HG02623 (cell line): ENCODE results near the gene TRIO.
A peak's percentile ranks its signal among the peaks of the same experiment; 100 is the strongest.

Source experiments
- ATAC-seq: cut with Tn5 transposase; IDR thresholded peaks from one replicate; pipeline ENCODE4 v1.9.1; 2021; ENCODE audit warnings: moderate library complexity; ENCODE audit not compliant: unreplicated experiment

The TRIO gene

DNA sequence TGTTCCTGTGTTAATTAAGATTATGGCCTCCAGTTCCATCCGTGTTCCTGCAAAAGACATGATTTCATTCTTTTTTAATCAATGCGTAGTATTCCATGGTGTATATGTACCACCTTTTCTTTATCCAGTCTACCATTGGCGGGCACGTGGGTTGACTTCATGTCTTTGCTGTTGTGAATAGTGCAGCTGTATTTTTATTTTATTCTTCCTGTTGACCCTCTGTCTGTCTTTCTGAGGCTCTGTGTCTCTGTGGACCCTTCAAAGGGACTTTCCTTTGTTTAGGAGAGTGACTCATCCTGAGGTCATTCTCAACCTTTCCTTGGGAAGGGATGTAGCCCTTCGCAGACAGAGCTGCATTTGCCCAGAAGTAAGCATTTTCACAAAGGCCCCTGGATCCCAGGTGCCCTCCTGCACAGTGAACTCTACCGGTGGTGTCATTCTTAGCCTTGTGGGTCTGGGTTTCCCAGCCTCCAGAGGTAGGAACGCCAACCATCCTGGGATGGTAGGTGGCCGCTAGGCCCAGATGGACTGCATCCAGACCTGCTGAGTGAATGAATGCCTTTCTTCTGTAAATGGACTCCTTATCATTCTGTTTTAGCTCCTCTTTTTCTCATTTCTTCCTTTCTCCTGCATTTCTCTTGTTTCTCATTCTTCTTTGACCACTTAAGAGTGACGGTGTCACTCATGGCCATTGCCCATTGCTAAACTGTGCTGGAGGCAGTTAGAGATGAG lies 22.4 kb downstream of the TRIO start:
- no peak for ATAC-seq

- ATAC-seq = no peak
Measured at GRCh38 chr5:14166437-14166836, 23.3 kb downstream of the TRIO start.

DNA sequence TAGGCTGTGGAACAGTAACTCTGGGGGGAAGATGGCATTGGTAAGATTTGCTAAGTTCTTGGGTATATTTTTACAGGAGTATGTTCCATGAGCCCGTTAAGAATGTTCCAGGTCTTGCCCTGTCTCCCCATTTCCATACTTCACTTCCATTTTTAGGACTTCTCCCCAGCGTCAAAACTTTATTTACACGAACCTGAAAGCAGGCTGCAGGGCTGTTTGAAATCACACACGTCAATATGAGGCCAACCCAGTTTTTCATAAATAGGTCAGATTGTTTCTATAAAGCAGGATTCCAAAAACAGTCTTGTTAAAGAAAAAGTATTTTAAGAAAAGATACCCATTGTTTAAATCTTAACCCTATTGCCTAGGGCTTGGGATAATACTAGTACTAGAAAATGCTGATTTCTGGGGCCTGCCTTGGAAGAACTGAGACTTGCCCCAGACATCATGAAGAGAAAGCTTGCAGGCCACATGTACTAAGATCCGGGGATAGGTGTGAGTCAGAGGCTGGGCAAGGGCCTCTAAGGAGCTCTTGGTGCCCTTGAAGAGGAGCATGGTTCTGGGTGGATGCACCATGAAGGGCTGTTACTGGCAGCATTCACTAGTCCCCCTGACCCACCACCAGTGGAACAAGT lies 24.2 kb downstream of the TRIO start:
- peak; percentile 25 for ATAC-seq

DNA sequence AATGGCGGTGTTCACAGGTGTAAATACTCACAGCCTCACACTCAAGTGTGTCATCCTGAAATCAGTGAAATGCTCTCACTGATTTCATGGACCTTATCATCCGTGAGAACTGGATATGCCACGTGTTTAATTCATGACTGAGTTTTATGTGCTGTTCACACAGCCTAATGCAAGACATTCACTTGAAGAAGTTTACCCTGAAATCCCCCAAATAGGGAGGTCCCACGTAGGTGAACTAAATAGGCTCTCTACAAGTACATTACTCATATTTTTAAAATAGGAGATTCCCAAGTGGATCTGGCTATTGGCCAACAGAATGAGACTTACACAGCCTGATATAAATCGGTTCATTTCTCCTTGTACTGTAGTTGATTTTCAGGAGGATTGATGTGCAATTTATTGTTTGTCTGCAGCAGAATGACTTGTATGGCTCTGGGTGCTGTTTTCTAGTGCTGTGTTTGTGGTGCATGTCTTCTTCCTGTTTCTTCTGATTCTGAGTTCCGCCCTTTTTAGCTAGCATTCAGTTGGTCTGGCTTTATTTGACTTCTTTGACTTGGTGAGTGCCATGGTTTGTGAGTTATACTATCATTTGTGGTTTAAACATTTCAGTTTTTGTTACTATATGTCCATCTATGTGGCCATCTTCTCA lies 25.1 kb downstream of the TRIO start:
- ATAC-seq = no peak

GRCh38 chr5:14168793-14169262 lies 25.7 kb downstream of the TRIO start:
- ATAC-seq = no peak

DNA sequence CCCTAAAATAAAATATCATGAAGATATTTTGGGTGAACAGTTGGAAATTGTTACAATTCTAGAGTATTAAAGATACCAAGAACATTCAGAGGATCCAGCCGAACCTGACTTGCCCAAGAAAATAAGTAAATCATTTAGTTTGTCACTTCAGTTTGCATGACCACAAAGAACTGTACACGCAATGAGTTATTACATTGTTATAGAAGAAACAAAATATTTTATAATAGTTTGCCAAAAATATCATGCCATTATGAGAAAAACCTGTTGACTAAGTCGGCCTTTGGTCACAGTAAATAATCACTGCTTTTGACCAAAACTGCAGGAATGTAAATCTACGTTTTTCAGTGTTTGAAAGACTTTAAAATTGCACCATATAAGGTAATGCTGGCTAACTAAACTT lies 27.9 kb downstream of the TRIO start:
- ATAC-seq = no peak

- ATAC-seq = no peak
Measured at GRCh38 chr5:14171621-14172020, 28.5 kb downstream of the TRIO start.

GRCh38 chr5:14172149-14172795 lies 29.1 kb downstream of the TRIO start:
- ATAC-seq = peak; percentile 56

DNA sequence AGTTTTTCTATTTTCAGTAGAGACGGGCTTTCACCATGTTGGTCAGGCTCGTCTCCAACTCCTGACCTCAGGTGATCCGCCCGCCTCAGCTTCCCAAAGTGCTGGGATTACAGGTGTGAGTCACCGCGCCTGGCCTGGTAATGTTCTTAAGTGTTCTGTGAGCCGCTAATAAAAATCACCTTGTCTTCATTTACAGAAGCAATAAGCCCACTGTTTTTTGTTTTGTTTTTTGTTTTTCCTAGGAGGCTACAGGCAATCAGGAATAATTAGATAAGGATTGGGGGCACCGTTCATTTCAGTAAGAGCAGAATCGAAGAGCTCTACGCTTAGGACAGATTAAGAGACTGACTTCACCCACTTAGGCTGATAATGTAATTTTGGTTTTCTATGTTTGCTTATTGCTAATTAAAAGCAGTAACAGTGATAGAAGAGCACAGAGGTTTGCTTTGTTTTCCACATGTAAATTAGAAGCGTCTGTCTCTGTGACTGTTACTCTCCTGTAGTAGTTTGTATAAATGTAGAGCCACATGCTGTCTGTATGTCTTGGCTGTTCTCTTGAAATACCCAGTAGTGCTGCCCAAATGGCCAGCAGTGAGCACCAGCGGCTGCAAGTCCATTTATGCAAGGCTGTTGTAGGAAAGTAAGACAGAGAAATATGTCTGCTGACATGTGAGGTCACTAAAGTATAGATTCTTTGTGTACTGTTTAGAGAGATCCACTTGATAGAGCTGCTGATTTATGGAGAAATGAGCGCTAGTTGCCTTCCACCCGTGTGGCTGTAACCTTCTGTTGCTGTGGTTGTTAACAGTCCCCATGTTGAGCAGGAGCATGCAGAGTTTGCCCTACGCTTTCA lies 30.5 kb downstream of the TRIO start:
- peak; percentile 6 for ATAC-seq

DNA sequence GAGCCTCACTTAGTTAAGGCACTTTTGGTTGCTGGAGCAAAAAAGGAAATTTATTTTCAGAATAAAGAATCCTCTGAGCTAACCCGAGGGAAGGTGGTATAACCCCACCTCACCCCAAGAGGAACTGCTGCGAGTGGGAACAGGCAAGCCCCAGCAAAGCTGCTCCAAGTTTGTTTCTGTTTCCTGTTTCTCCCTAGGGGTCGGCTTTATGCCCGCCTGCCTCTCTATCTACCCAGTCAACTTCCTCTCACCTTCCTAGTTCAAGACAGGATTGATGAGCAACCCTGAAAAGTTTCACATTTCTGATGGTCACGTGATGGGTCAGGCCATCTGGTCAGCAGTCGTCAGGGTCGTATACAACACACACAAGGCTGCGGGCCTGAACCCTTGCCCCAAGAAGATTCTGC lies 31.1 kb downstream of the TRIO start:
- ATAC-seq = peak; percentile 27

GRCh38 chr5:14175381-14175780 lies 32.2 kb downstream of the TRIO start:
- ATAC-seq = no peak

DNA sequence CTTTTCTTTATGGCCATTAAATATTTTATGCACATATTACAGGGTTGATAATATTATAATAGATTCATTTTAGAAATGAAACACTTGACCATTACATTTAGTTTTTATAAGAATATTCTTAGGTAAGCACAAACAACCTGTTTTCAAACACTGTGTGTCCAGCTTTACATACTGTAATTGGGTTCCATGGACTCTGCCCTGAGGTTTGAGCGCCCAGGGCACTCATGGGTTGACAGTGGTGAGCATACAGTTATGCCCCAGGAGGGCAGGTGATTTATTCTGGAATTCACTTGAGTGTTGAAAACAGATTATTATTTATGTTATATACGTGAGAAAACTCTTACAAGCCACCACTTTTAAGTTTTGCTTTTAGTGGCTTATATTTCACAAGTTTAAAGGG lies 33.7 kb downstream of the TRIO start:
- ATAC-seq = no peak

GRCh38 chr5:14177634-14178033 lies 34.5 kb downstream of the TRIO start:
- ATAC-seq = no peak

- no peak for ATAC-seq
Measured at GRCh38 chr5:14178091-14178490, 34.9 kb downstream of the TRIO start.

DNA sequence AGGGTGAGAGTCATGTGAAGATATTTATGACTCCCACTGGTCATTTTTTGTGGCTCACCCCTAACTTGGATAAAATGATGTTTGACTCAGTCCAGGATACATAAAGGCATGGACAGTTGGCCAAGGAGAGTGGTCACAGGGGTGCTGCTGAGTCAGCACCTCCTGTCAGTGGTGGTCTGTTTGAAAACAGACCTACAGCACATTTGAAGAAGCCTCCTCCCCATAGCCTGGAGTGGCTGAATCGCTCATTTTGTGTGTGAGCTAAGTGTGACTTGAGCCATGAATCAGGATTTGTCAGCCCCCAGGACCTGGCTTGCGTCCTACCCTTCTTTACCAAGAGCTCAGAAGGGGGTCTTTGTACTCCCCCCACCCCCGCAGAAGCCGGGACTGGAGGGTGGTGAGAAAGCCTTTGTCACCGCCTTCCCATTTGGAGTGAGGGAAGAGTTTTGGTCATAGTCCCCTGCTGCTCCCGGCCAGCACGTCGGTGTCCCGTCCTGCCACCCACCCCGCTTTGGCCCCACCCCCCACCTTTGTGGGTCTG lies 35.6 kb downstream of the TRIO start:
- ATAC-seq = no peak

GRCh38 chr5:14179446-14179845 lies 36.3 kb downstream of the TRIO start:
- ATAC-seq = no peak

GRCh38 chr5:14180437-14180836 lies 37.3 kb downstream of the TRIO start:
- ATAC-seq = no peak

DNA sequence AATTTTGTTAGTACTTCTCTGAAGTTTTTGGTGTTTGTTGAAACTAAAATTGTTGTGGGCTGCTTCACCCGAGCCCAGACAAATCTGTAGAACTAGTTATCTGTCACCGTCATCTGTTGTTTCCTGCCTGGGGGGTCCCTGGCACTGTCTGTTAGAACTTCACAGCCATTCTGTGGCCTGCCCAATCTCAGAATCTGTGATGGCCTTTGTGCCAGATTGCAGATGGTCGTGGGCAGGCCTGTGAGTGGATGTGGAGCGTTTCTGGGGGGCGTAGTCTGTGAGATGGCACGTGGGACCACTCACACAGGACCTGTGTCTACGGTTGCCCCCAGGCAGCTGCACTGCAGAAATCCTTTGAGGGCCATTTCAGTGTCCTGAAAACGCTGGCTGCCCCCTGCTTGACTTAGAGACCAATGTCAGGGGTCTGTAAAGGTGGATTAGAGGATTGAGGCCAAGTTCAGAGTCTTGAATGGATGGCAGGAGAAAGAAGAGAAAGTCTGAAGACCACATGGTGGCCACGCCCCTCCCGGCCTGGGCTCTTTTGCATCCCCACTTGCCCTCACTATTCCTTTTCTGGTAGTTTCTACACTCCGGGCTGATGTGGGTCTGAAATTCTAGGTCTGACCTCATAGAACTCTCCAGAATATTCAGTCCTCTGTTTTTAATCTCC lies 38.3 kb downstream of the TRIO start:
- ATAC-seq = no peak

DNA sequence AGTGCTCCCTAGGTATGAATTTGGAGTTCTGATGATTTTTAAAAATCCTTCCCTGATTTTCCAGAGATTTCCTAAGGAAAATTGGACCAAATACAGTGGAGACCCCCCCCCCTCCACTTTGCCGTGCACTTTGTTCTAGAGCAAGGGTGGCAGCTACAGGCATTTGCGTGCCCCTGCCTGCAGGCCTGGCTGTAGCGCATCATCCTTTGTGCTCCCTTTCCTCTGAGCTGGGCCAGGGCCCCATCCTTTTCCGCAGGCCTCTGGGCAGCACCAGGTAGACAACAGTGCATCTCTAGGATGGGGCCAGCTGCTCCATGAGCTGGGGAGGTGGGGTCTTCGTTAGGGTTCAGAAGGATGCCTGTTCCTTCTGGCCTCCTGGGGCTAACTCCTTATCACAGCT lies 39.6 kb downstream of the TRIO start:
- no peak for ATAC-seq
